Liver (tissue), 9 donors: Measurements from ENCODE around the gene TP53AIP1. TPM values are rescaled to one million over a fixed set of nuclear protein-coding genes. Genes with fewer than 3 reads are reported as not detected.

ENCODE experiments used
- DNase-seq: peaks from one replicate; pipeline ENCODE4 v3.0.0-alpha.2; 2017; ENCODE audit warnings: low spot score
- H3K27ac ChIP-seq, 2 donors: one replicate each; pipeline ENCODE4 v1.7.0; 2013; ENCODE audit warnings: inconsistent platforms in 2 of 2, low read length in 2 of 2, control low read depth in 1 of 2, low read depth in 1 of 2, mild to moderate bottlenecking in 1 of 2
- H3K27me3 ChIP-seq, 4 donors: one replicate each; pipeline versions ENCODE4 v1.6.1 to v1.7.0; 2013; ENCODE audit warnings: low read length in 3 of 4, inconsistent platforms in 1 of 4, mild to moderate bottlenecking in 1 of 4, moderate library complexity in 1 of 4; ENCODE audit not compliant: control insufficient read depth in 4 of 4, insufficient read depth in 4 of 4
- H3K36me3 ChIP-seq, 4 donors: one replicate each; pipeline versions ENCODE4 v1.6.1 to v1.7.0; 2013; ENCODE audit warnings: low read length in 3 of 4, mild to moderate bottlenecking in 3 of 4, low read depth in 1 of 4, moderate library complexity in 1 of 4; ENCODE audit not compliant: control insufficient read depth in 4 of 4, insufficient read depth in 3 of 4
- H3K4me1 ChIP-seq, 4 donors: one replicate each; pipeline versions ENCODE4 v1.6.1 to v1.7.0; 2013; ENCODE audit warnings: low read length in 3 of 4, mild to moderate bottlenecking in 3 of 4, moderate library complexity in 1 of 4; ENCODE audit not compliant: control insufficient read depth in 4 of 4, insufficient read depth in 4 of 4
- H3K4me3 ChIP-seq, 3 donors: one replicate each; pipeline versions ENCODE4 v1.6.1 to v1.7.0; 2013; ENCODE audit warnings: low read length in 3 of 3, control low read depth in 1 of 3, low read depth in 1 of 3, mild to moderate bottlenecking in 1 of 3
- H3K9ac ChIP-seq, 2 donors: one replicate each; pipeline ENCODE4 v1.7.0; 2013; ENCODE audit warnings: low read length in 2 of 2, mild to moderate bottlenecking in 2 of 2, moderate library complexity in 2 of 2, control low read depth in 1 of 2, low read depth in 1 of 2
- H3K9me3 ChIP-seq, 4 donors: one replicate each; pipeline versions ENCODE4 v1.6.1 to v1.7.0; 2013; ENCODE audit warnings: low read length in 3 of 4; ENCODE audit not compliant: control insufficient read depth in 4 of 4
- ATF3 ChIP-seq: IDR thresholded peaks from 2 replicates; pipeline ENCODE4 v1.6.1; 2016; ENCODE audit warnings: antibody characterized with exemption
- CTCF ChIP-seq: fragments of 150-350 bp; IDR thresholded peaks from 2 replicates; pipeline ENCODE4 v1.5.1; 2017; ENCODE audit warnings: improper control_type of control experiment, low read depth, low read length; ENCODE audit not compliant: missing input control
- EGR1 ChIP-seq, 2 donors: IDR thresholded peaks; 2 replicates each; pipeline ENCODE4 v1.6.1; 2016 to 2018; ENCODE audit warnings: antibody characterized with exemption in 2 of 2, low read depth in 2 of 2
- FOXA1 ChIP-seq: IDR thresholded peaks from 2 replicates; pipeline ENCODE4 v1.6.1; 2016; ENCODE audit warnings: antibody characterized with exemption
- FOXA2 ChIP-seq: IDR thresholded peaks from 2 replicates; pipeline ENCODE4 v1.6.1; 2016; ENCODE audit warnings: antibody characterized with exemption
- GABPA ChIP-seq, 2 donors: IDR thresholded peaks in 1 of 2; conservative IDR thresholded peaks in 1 of 2; 2 replicates each; pipeline ENCODE4 v1.6.1; 2016; ENCODE audit warnings: antibody characterized with exemption in 2 of 2, mild to moderate bottlenecking in 1 of 2, moderate library complexity in 1 of 2
- HNF4A ChIP-seq, 2 donors: conservative IDR thresholded peaks; 2 replicates each; pipeline ENCODE4 v1.6.1; 2016; ENCODE audit warnings: antibody characterized with exemption in 2 of 2, mild to moderate bottlenecking in 2 of 2
- JUND ChIP-seq, 2 donors: IDR thresholded peaks; 2 replicates each; pipeline ENCODE4 v1.6.1; 2016; ENCODE audit warnings: antibody characterized with exemption in 2 of 2
- MAX ChIP-seq: IDR thresholded peaks from 2 replicates; pipeline ENCODE4 v1.6.1; 2016; ENCODE audit warnings: antibody characterized with exemption
- NR2F2 ChIP-seq: IDR thresholded peaks from 2 replicates; pipeline ENCODE4 v1.6.1; 2016; ENCODE audit warnings: antibody characterized with exemption
- RAD21 ChIP-seq, 2 donors: IDR thresholded peaks; 2 replicates each; pipeline ENCODE4 v1.6.1; 2016; ENCODE audit warnings: antibody characterized with exemption in 2 of 2, mild to moderate bottlenecking in 2 of 2
- REST ChIP-seq: IDR thresholded peaks from 2 replicates; pipeline ENCODE4 v1.6.1; 2016; ENCODE audit warnings: antibody characterized with exemption, mild to moderate bottlenecking
- RXRA ChIP-seq, 2 donors: IDR thresholded peaks; 2 replicates each; pipeline ENCODE4 v1.6.1; 2017 to 2018; ENCODE audit warnings: antibody characterized with exemption in 2 of 2, mild to moderate bottlenecking in 1 of 2
- SP1 ChIP-seq: IDR thresholded peaks from 2 replicates; pipeline ENCODE4 v1.6.1; 2018; ENCODE audit warnings: antibody characterized with exemption, mild to moderate bottlenecking
- TAF1 ChIP-seq: conservative IDR thresholded peaks from 2 replicates; pipeline ENCODE4 v1.6.1; 2016; ENCODE audit warnings: antibody characterized with exemption, mild to moderate bottlenecking
- YY1 ChIP-seq: IDR thresholded peaks from 2 replicates; pipeline ENCODE4 v1.6.1; 2016; ENCODE audit warnings: antibody characterized with exemption, mild to moderate bottlenecking
- ZBTB33 ChIP-seq: IDR thresholded peaks from 2 replicates; pipeline ENCODE4 v1.6.1; 2016; ENCODE audit warnings: antibody characterized with exemption
- WGBS: extraction: QIAGEN DNeasy Blood & Tissue Kit; methylation state at CpG from one replicate; pipeline ENCODE4 v1.1.7; 2013; 5-methylcytosine and 5-hydroxymethylcytosine counted together
- polyA plus RNA-seq, 2 donors: library from polyadenylated mRNA; stranded (reverse) in 1 of 2; unstranded in 1 of 2; fragments of 200-250 nt in 1 of 2; fragments of >200 nt in 1 of 2; fragmentation: Nextera tagmentation in 1 of 2; extraction: Ambion mirVana in 1 of 2; gene quantifications; one replicate each; pipeline versions ENCODE4 v1.2.1 to v1.2.3, GENCODE V29; 2013 to 2015
- total RNA-seq, 2 donors: library from RNA; depleted of rRNA; stranded (reverse); fragments of >200 nt; gene quantifications; one replicate each; pipeline ENCODE4 v1.2.3, GENCODE V29; 2014
- donor health status: healthy.
- donor health status: healthy.
- donor health status: healthy.
- donor health status: healthy.
- donor health status: healthy.

The TP53AIP1 gene
- total and polyA plus RNA-seq, 4 donors, result 0.08 TPM; not detected in 3

- H3K4me3 ChIP-seq, result no peak overlapping the region
- H3K4me1 ChIP-seq, result no peaks in the 10 kb centered on the region
- H3K27me3 ChIP-seq, result no peaks in the 10 kb centered on the region
- no peaks in the 10 kb centered on the region for H3K36me3 ChIP-seq
- no peaks in the 10 kb centered on the region for H3K9me3 ChIP-seq
- TF ChIP-seq YY1 (no peak), JUND (IDR thresholded peaks at IDR 0.05) (no peak), HNF4A (conservative IDR thresholded peaks at IDR 0.05) (no peak), CTCF (no peak), SP1 (no peak), MAX (no peak), ATF3 (no peak), TAF1 (no peak), FOXA2 (no peak), ZBTB33 (no peak), NR2F2 (no peak), RXRA (IDR thresholded peaks at IDR 0.05) (no peak), REST (no peak), FOXA1 (no peak), EGR1 (IDR thresholded peaks at IDR 0.05; ENCODE audit: low read depth in 2 of 2) (no peak), GABPA (IDR thresholded peaks at IDR 0.05 in 1 of 2, conservative IDR thresholded peaks at IDR 0.05 in 1 of 2) (no peak), RAD21 (IDR thresholded peaks at IDR 0.05) (no peak)
- H3K9ac ChIP-seq, result no peak overlapping the region
- H3K27ac ChIP-seq, result no peak overlapping the region
- no peak for DNase-seq
- WGBS, result 89% methylated on average over 5 of the region's 5 CpGs
Observed at GRCh38 chr11:128962896-128963295, 20.2 kb upstream of the TP53AIP1 start.

GRCh38 chr11:128961645-128962044 is 19.0 kb upstream of the TP53AIP1 start:
- Histone ChIP-seq H3K9me3 (no peaks in the 10 kb centered on the region), H3K27ac (no peak overlapping the region), H3K9ac (no peak overlapping the region), H3K36me3 (no peaks in the 10 kb centered on the region), H3K27me3 (no peaks in the 10 kb centered on the region), H3K4me1 (no peaks in the 10 kb centered on the region), H3K4me3 (no peak overlapping the region)
- no peak for DNase-seq
- WGBS, result 98% methylated on average over 2 of the region's 2 CpGs
- TF ChIP-seq ZBTB33 (no peak), RXRA (IDR thresholded peaks at IDR 0.05) (no peak), FOXA1 (no peak), RAD21 (IDR thresholded peaks at IDR 0.05) (no peak), HNF4A (conservative IDR thresholded peaks at IDR 0.05) (no peak), NR2F2 (no peak), YY1 (no peak), GABPA (IDR thresholded peaks at IDR 0.05 in 1 of 2, conservative IDR thresholded peaks at IDR 0.05 in 1 of 2) (no peak), TAF1 (no peak), ATF3 (no peak), EGR1 (IDR thresholded peaks at IDR 0.05; ENCODE audit: low read depth in 2 of 2) (no peak), REST (no peak)
